Measurements from ENCODE around the gene SETBP1.

SETBP1 gene

GRCh38 chr18:45026162-45026561 is 345.5 kb downstream of the SETBP1 start:
- DNase-seq (ENCODE audit: low read depth) = no peak

GRCh38 chr18:45034179-45034578 is 353.5 kb downstream of the SETBP1 start:
- no peak for DNase-seq (ENCODE audit: low read depth)

- no peak for DNase-seq (ENCODE audit: low read depth)
Observed at GRCh38 chr18:45037618-45038017, 356.9 kb downstream of the SETBP1 start.

GRCh38 chr18:45039376-45039775 is 358.7 kb downstream of the SETBP1 start:
- no peak for DNase-seq (ENCODE audit: low read depth)

GRCh38 chr18:45040879-45041278 is 360.2 kb downstream of the SETBP1 start:
- no peak for DNase-seq (ENCODE audit: low read depth)

GRCh38 chr18:45044787-45045186 is 364.1 kb downstream of the SETBP1 start:
- no peak for DNase-seq (ENCODE audit: low read depth)

GRCh38 chr18:45046228-45046627 is 365.5 kb downstream of the SETBP1 start:
- no peak for DNase-seq (ENCODE audit: low read depth)

- no peak for DNase-seq (ENCODE audit: low read depth)
Observed at GRCh38 chr18:45046961-45047360, 366.3 kb downstream of the SETBP1 start.

- DNase-seq (ENCODE audit: low read depth) = no peak
Observed at GRCh38 chr18:45049578-45050319, 369.1 kb downstream of the SETBP1 start.

- DNase-seq (ENCODE audit: low read depth) = no peak
Observed at GRCh38 chr18:45050712-45051601, 370.3 kb downstream of the SETBP1 start.

- DNase-seq (ENCODE audit: low read depth) = no peak
Observed at GRCh38 chr18:45054636-45055035, 373.9 kb downstream of the SETBP1 start.

GRCh38 chr18:45055811-45056210 is 375.1 kb downstream of the SETBP1 start:
- no peak for DNase-seq (ENCODE audit: low read depth)

- no peak for DNase-seq (ENCODE audit: low read depth)
Observed at GRCh38 chr18:45056926-45057325, 376.2 kb downstream of the SETBP1 start.

GRCh38 chr18:45057955-45058600 is 377.4 kb downstream of the SETBP1 start:
- no peak for DNase-seq (ENCODE audit: low read depth)

GRCh38 chr18:45059695-45060094 is 379.0 kb downstream of the SETBP1 start:
- DNase-seq (ENCODE audit: low read depth) = no peak

- no peak for DNase-seq (ENCODE audit: low read depth)
Observed at GRCh38 chr18:45060102-45060501, 379.4 kb downstream of the SETBP1 start.

GRCh38 chr18:45061359-45061758 is 380.7 kb downstream of the SETBP1 start:
- no peak for DNase-seq (ENCODE audit: low read depth)

- no peak for DNase-seq (ENCODE audit: low read depth)
Observed at GRCh38 chr18:45063246-45064038, 382.8 kb downstream of the SETBP1 start.

- DNase-seq (ENCODE audit: low read depth) = no peak
Observed at GRCh38 chr18:45066210-45066609, 385.5 kb downstream of the SETBP1 start.

GRCh38 chr18:45066886-45067285 is 386.2 kb downstream of the SETBP1 start:
- DNase-seq (ENCODE audit: low read depth) = no peak

- no peak for DNase-seq (ENCODE audit: low read depth)
Observed at GRCh38 chr18:45068400-45069094, 387.9 kb downstream of the SETBP1 start.

Data from stimulated activated CD8-positive, alpha-beta memory T cell treated with anti-CD3 and anti-CD28 coated beads, Interleukin-12 subunit alpha, Interleukin-12 subunit beta, amount 100 ng/mL, for 4 hours (primary cell).